IMR-90 (cell line): ENCODE measurements around the gene RETREG1. TPM values are rescaled to one million over a fixed set of nuclear protein-coding genes. Genes with fewer than 3 reads are reported as not detected.

Source experiments
- ATAC-seq: fragments of 200-7000 bp; cut with Tn5 transposase; 2 replicates; pipeline ENCODE4 v1.9.1; 2020; ENCODE audit warnings: low read depth, mild to moderate bottlenecking, moderate library complexity
- BruUV-seq: library from RNA; stranded (reverse); fragments of 400-500 nt; replicated peaks from 2 replicates; lab custom pipeline; 2021; lab: Mats Ljungman, UMichigan
- CTCF ChIA-PET: fragments of 300-600 bp; formaldehyde crosslinking; extraction: SDS; loops from one replicate; lab custom pipeline; 2021; ENCODE audit warnings: antibody characterized with exemption; lab: Yijun Ruan, JAX
- POLR2A ChIA-PET: fragments of 300-600 bp; sonication (Branson Sonifier 250); formaldehyde crosslinking; loops from one replicate; lab custom pipeline; 2022; ENCODE audit warnings: antibody characterized with exemption; ENCODE audit not compliant: unreplicated experiment; lab: Charles Lee
- DNase-seq: peaks from one replicate; pipeline ENCODE4 v3.0.0; 2013
- H2AFZ ChIP-seq: replicated peaks from 2 replicates; pipeline ENCODE3; 2013; ENCODE audit warnings: low read length, mild to moderate bottlenecking; ENCODE audit not compliant: poor library complexity
- H2AK5ac ChIP-seq: 2 replicates; pipeline ENCODE4 v1.6.1; 2013; ENCODE audit warnings: low read depth, low read length, inconsistent platforms
- H2AK9ac ChIP-seq: replicated peaks from 2 replicates; pipeline ENCODE3; 2013; ENCODE audit warnings: mild to moderate bottlenecking, low read depth, low read length, moderate library complexity; ENCODE audit not compliant: poor library complexity
- H2BK120ac ChIP-seq: 2 replicates; pipeline ENCODE4 v1.6.1; 2013; ENCODE audit warnings: low read depth, low read length, inconsistent platforms
- H2BK15ac ChIP-seq: 3 replicates; pipeline ENCODE4 v1.6.1; 2013; ENCODE audit warnings: low read depth, low read length, inconsistent platforms
- H2BK20ac ChIP-seq: 2 replicates; pipeline ENCODE4 v1.6.1; 2013; ENCODE audit warnings: low read depth, mild to moderate bottlenecking, inconsistent platforms, low read length, moderate library complexity
- H2BK5ac ChIP-seq: 2 replicates; pipeline ENCODE4 v1.6.1; 2013; ENCODE audit warnings: mild to moderate bottlenecking, low read depth, low read length, inconsistent platforms; ENCODE audit not compliant: poor library complexity, severe bottlenecking
- H3K14ac ChIP-seq: replicated peaks from 2 replicates; pipeline ENCODE4 v1.6.1; 2013; ENCODE audit warnings: low read depth, low read length, inconsistent platforms
- H3K18ac ChIP-seq: 2 replicates; pipeline ENCODE4 v1.6.1; 2013; ENCODE audit warnings: low read depth, low read length, control low read depth
- H3K23ac ChIP-seq: 2 replicates; pipeline ENCODE4 v1.6.1; 2013; ENCODE audit warnings: low read depth, low read length, inconsistent platforms
- H3K27ac ChIP-seq: 2 replicates; pipeline ENCODE4 v1.5.1; 2013; ENCODE audit warnings: mild to moderate bottlenecking, control low read depth, low read length; ENCODE audit not compliant: insufficient read depth
- H3K27me3 ChIP-seq: 2 replicates; pipeline ENCODE4 v1.6.1; 2013; ENCODE audit warnings: low read length; ENCODE audit not compliant: control insufficient read depth, insufficient read depth
- H3K36me3 ChIP-seq: 2 replicates; pipeline ENCODE4 v1.6.1; 2013; ENCODE audit warnings: low read length, mixed read lengths; ENCODE audit not compliant: control insufficient read depth, insufficient read depth
- H3K4ac ChIP-seq: 2 replicates; pipeline ENCODE4 v1.6.1; 2013; ENCODE audit warnings: low read depth, low read length, inconsistent platforms
- H3K4me1 ChIP-seq: 2 replicates; pipeline ENCODE4 v1.6.1; 2013; ENCODE audit warnings: low read length, mixed read lengths; ENCODE audit not compliant: control insufficient read depth, insufficient read depth
- H3K4me2 ChIP-seq: 2 replicates; pipeline ENCODE4 v1.6.1; 2013; ENCODE audit warnings: low read depth, mild to moderate bottlenecking, control low read depth, low read length, moderate library complexity
- H3K4me3 ChIP-seq: 2 replicates; pipeline ENCODE4 v1.5.1; 2013; ENCODE audit warnings: low read depth, mild to moderate bottlenecking, control low read depth, low read length, moderate library complexity; ENCODE audit not compliant: insufficient read depth
- H3K56ac ChIP-seq: 2 replicates; pipeline ENCODE4 v1.6.1; 2013; ENCODE audit warnings: low read length, inconsistent platforms; ENCODE audit not compliant: insufficient read depth; ENCODE audit errors: extremely low read depth
- H3K79me1 ChIP-seq, 2 experiments: 2 replicates each; pipeline ENCODE4 v1.6.1; 2013; ENCODE audit warnings: low read length in 2 of 2, inconsistent platforms in 1 of 2, low read depth in 1 of 2
- H3K9ac ChIP-seq: 2 replicates; pipeline ENCODE4 v1.6.1; 2013; ENCODE audit warnings: low read depth, low read length, control low read depth
- H3K9me1 ChIP-seq: 2 replicates; pipeline ENCODE4 v1.6.1; 2013; ENCODE audit warnings: low read length, inconsistent platforms; ENCODE audit not compliant: insufficient read depth
- H3K9me3 ChIP-seq: 2 replicates; pipeline ENCODE4 v1.6.1; 2013; ENCODE audit warnings: low read length; ENCODE audit not compliant: control insufficient read depth, insufficient read depth
- H4K20me1 ChIP-seq: 2 replicates; pipeline ENCODE4 v1.6.1; 2013; ENCODE audit warnings: low read length, inconsistent platforms; ENCODE audit not compliant: insufficient read depth
- H4K5ac ChIP-seq: 2 replicates; pipeline ENCODE4 v1.6.1; 2013; ENCODE audit warnings: mild to moderate bottlenecking, low read depth, low read length, control low read depth
- H4K8ac ChIP-seq, 2 experiments: 2 replicates each; pipeline ENCODE4 v1.6.1; 2013; ENCODE audit warnings: low read depth in 2 of 2, low read length in 2 of 2, control low read depth in 1 of 2, inconsistent platforms in 1 of 2
- H4K91ac ChIP-seq: 2 replicates; pipeline ENCODE4 v1.6.1; 2013; ENCODE audit warnings: low read depth, low read length, inconsistent platforms; ENCODE audit not compliant: insufficient read depth
- BHLHE40 ChIP-seq: fragments of 150-350 bp; IDR thresholded peaks from 2 replicates; pipeline ENCODE4 v1.6.1; 2016; ENCODE audit warnings: mild to moderate bottlenecking, low read depth, low read length
- CEBPB ChIP-seq: IDR thresholded peaks from 2 replicates; pipeline ENCODE4 v1.6.1; 2012; ENCODE audit warnings: low read depth, low read length, improper control_type of control experiment
- CHD1 ChIP-seq: IDR thresholded peaks from 2 replicates; pipeline ENCODE4 v1.6.1; 2012; ENCODE audit warnings: low read depth, low read length, improper control_type of control experiment
- FOS ChIP-seq: fragments of 150-350 bp; IDR thresholded peaks from 2 replicates; pipeline ENCODE4 v1.6.1; 2016; ENCODE audit warnings: low read depth, low read length
- MAFK ChIP-seq: IDR thresholded peaks from 2 replicates; pipeline ENCODE4 v1.6.1; 2012; ENCODE audit warnings: low read depth, low read length, improper control_type of control experiment
- MAZ ChIP-seq: IDR thresholded peaks from 2 replicates; pipeline ENCODE4 v1.6.1; 2012; ENCODE audit warnings: low read depth, mild to moderate bottlenecking, low read length, improper control_type of control experiment, moderate library complexity, borderline replicate concordance
- MXI1 ChIP-seq: IDR thresholded peaks from 2 replicates; pipeline ENCODE4 v1.6.1; 2012; ENCODE audit warnings: low read depth, mild to moderate bottlenecking, low read length, moderate library complexity, borderline replicate concordance
- NFE2L2 ChIP-seq: fragments of 150-350 bp; IDR thresholded peaks from 2 replicates; pipeline ENCODE4 v1.6.1; 2016; ENCODE audit warnings: low read depth, mild to moderate bottlenecking, low read length
- POLR2A ChIP-seq: IDR thresholded peaks from 2 replicates; pipeline ENCODE4 v1.6.1; 2012; ENCODE audit warnings: mild to moderate bottlenecking, low read depth, low read length
- RAD21 ChIP-seq: IDR thresholded peaks from 2 replicates; pipeline ENCODE4 v1.6.1; 2012; ENCODE audit warnings: low read length, improper control_type of control experiment
- RCOR1 ChIP-seq: IDR thresholded peaks from 2 replicates; pipeline ENCODE4 v1.6.1; 2012; ENCODE audit warnings: mild to moderate bottlenecking, low read length, improper control_type of control experiment; ENCODE audit not compliant: insufficient replicate concordance
- RFX5 ChIP-seq: IDR thresholded peaks from 2 replicates; pipeline ENCODE4 v1.8.0; 2012; ENCODE audit warnings: low read depth, mild to moderate bottlenecking, low read length, moderate library complexity
- SMC3 ChIP-seq: fragments of 150-350 bp; IDR thresholded peaks from 2 replicates; pipeline ENCODE4 v1.6.1; 2016; ENCODE audit warnings: low read depth, mild to moderate bottlenecking, antibody characterized with exemption, low read length, moderate library complexity
- WGBS, 2 experiments: methylation state at CpG; one replicate each; pipeline versions ENCODE4 v1.1.5 to v1.1.7; 2013; ENCODE audit warnings: missing lambda C conversion rate in 2 of 2; ENCODE audit not compliant: insufficient read length in 1 of 2; ENCODE audit errors: extremely low coverage in 2 of 2; 5-methylcytosine and 5-hydroxymethylcytosine counted together
- dilution Hi-C: fragments of 300-500 bp; cut with HindIII; formaldehyde crosslinking; loops from one replicate; pipeline ENCODE4 v1.14.3; 2018; ENCODE audit warnings: low sequenced_read_pairs; ENCODE audit not compliant: unreplicated experiment
- in situ Hi-C: fragments of 300-500 bp; cut with MboI; formaldehyde crosslinking; loops from 3 replicates; pipeline ENCODE4 v1.14.3; 2019; ENCODE audit warnings: low sequenced_read_pairs, inconsistent platforms, mixed read lengths
- intact Hi-C: fragments of 100-400 bp; cut with micrococcal nuclease; formaldehyde crosslinking; loops from 2 replicates; pipeline ENCODE4 v1.10.0; 2022
- polyA plus RNA-seq, 3 experiments: library from polyadenylated mRNA; depleted of rRNA; stranded (reverse); fragments of >200 nt; gene quantifications; 2 replicates each; pipeline ENCODE4 v1.2.3, GENCODE V29; 2012; ENCODE audit warnings: low replicate concordance in 1 of 3
- total RNA-seq: library from RNA; depleted of rRNA; stranded (reverse); fragments of >200 nt; gene quantifications from 2 replicates; pipeline ENCODE4 v1.2.3, GENCODE V29; 2012
- TF ChIP-seq, protein P1 (sequence below): conservative IDR thresholded peaks from 2 replicates; pipeline ENCODE4 v1.5.1; 2012; ENCODE audit warnings: mild to moderate bottlenecking, low read depth, low read length, improper control_type of control experiment
- TF ChIP-seq, protein P2 (sequence below): fragments of 150-350 bp; IDR thresholded peaks from 2 replicates; pipeline ENCODE4 v1.6.1; 2017; ENCODE audit warnings: mild to moderate bottlenecking, antibody characterized with exemption, low read length, low read depth
- TF ChIP-seq, protein P3 (sequence below): fragments of 150-350 bp; IDR thresholded peaks from 2 replicates; pipeline ENCODE4 v1.6.1; 2016; ENCODE audit warnings: low read depth, mild to moderate bottlenecking, low read length, moderate library complexity, borderline replicate concordance

Gene RETREG1
- total and polyA plus RNA-seq, 2 of the 4 experiments (the other 2 are of a cell fraction): not detected

DNA sequence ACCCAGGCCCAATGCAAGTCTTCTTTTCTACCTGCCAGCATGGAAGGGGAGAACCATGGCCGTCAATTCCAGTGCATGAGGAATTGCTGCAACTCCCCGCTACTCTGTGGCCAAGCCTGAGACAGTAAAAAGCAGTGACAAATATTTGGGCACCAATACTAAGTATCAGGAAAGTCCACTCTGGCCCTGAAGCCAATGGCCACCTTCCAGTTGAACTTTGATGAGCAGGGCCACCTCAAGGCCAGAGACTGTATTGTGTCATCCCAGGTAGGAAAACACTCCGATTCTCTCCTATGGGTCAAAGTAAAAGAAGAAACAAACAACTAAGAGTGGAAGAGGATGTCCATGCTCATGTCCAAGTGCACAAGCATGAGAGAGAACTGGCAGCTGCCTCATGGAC lies 27.1 kb downstream of the RETREG1 start:
- intact Hi-C loops: no loop called here
- CTCF ChIA-PET: no interaction called here

More for the DNA sequence above, 27.1 kb downstream of the RETREG1 start:
- Histone ChIP-seq H2BK5ac (no peak overlapping the region), H3K9ac (no peak overlapping the region), H2BK120ac (no peak overlapping the region), H3K14ac (no peak overlapping the region), H2AK5ac (no peak overlapping the region), H3K4me1 (no peaks in the 10 kb centered on the region), H3K56ac (no peak overlapping the region), H3K27me3 (peaks cover 15% of the 10 kb centered on the region), H3K4me2 (no peak overlapping the region), H3K9me1 (no peaks in the 10 kb centered on the region; the same call in 1 of the 2 replicates), H3K23ac (no peak overlapping the region), H2BK20ac (no peak overlapping the region), H2BK15ac (no peak overlapping the region), H3K18ac (no peak overlapping the region), H3K4ac (no peak overlapping the region), H3K9me3 (peaks cover 3% of the 10 kb centered on the region; the same call in 1 of the 2 replicates), H3K36me3 (no peaks in the 10 kb centered on the region), H2AK9ac (no peak overlapping the region), H3K79me1 (no peaks in the 10 kb centered on the region), H3K4me3 (no peak overlapping the region), H3K27ac (no peak overlapping the region), H4K5ac (no peak overlapping the region), H2AFZ (no peak overlapping the region), H4K20me1 (no peaks in the 10 kb centered on the region), H4K8ac (no peak overlapping the region), H4K91ac (no peak overlapping the region)
- ATAC-seq: no peak
- no TSS peak for BruUV-seq
- POLR2A ChIA-PET: no interaction called here
- dilution Hi-C loops: no loop called here
- in situ Hi-C loops: no loop called here
- no peak for DNase-seq
- TF ChIP-seq RCOR1 (no peak), CHD1 (no peak), MXI1 (no peak), RFX5 (no peak), CEBPB (no peak), MAFK (no peak), RAD21 (no peak), FOS (no peak), POLR2A (no peak), SMC3 (no peak), MAZ (no peak), NFE2L2 (no peak), BHLHE40 (no peak)
- TF ChIP-seq, protein P1, sequence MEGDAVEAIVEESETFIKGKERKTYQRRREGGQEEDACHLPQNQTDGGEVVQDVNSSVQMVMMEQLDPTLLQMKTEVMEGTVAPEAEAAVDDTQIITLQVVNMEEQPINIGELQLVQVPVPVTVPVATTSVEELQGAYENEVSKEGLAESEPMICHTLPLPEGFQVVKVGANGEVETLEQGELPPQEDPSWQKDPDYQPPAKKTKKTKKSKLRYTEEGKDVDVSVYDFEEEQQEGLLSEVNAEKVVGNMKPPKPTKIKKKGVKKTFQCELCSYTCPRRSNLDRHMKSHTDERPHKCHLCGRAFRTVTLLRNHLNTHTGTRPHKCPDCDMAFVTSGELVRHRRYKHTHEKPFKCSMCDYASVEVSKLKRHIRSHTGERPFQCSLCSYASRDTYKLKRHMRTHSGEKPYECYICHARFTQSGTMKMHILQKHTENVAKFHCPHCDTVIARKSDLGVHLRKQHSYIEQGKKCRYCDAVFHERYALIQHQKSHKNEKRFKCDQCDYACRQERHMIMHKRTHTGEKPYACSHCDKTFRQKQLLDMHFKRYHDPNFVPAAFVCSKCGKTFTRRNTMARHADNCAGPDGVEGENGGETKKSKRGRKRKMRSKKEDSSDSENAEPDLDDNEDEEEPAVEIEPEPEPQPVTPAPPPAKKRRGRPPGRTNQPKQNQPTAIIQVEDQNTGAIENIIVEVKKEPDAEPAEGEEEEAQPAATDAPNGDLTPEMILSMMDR: no peak
- TF ChIP-seq, protein P2, sequence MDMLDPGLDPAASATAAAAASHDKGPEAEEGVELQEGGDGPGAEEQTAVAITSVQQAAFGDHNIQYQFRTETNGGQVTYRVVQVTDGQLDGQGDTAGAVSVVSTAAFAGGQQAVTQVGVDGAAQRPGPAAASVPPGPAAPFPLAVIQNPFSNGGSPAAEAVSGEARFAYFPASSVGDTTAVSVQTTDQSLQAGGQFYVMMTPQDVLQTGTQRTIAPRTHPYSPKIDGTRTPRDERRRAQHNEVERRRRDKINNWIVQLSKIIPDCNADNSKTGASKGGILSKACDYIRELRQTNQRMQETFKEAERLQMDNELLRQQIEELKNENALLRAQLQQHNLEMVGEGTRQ: no peak
- TF ChIP-seq, protein P3, sequence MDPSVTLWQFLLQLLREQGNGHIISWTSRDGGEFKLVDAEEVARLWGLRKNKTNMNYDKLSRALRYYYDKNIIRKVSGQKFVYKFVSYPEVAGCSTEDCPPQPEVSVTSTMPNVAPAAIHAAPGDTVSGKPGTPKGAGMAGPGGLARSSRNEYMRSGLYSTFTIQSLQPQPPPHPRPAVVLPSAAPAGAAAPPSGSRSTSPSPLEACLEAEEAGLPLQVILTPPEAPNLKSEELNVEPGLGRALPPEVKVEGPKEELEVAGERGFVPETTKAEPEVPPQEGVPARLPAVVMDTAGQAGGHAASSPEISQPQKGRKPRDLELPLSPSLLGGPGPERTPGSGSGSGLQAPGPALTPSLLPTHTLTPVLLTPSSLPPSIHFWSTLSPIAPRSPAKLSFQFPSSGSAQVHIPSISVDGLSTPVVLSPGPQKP: no peak
- WGBS, 2 experiments: 85% methylated on average over 2 of the region's 3 CpGs; no CpG with 5 or more reads in 1 of the 2 experiments
